ENCODE results near the gene TTLL9.

GRCh38 chr20:31922588-31922987, 52.2 kb downstream of the TTLL9 start:
- TF ChIP-seq CTCF (conservative IDR thresholded peaks at IDR 0.05; ENCODE audit: low read depth, low read length) = no peak
- TF ChIP-seq EZH2 (IDR thresholded peaks at IDR 0.05; ENCODE audit: borderline replicate concordance, low read depth, low read length, poor library complexity, severe bottlenecking) = no peak
